ENCODE data around the gene ANTXR2.
A peak's percentile ranks its signal among the peaks of the same experiment; 100 is the strongest.

The ANTXR2 gene

DNA sequence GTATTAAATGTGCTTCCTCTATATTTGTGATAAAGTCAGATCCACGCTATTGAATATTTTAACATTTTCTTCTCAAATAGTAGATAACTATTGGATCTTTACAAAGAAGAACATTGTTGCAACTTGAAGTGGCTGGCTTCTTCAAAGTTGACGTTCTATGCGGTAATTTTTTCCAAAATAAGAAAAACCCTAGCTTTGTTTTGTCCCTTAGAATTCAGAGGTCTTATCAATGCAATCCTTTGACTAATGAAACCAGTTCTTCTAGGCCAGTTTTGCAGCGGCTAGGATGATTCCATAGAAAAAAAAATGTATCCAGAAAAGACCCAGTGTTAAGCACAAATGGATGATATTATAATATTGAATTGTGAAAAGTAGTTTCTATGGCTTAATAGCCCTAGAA, 89.6 kb downstream of the ANTXR2 start:
- DNase-seq (ENCODE audit: low read depth), result no peak

GRCh38 chr4:79982601-79983322, 90.3 kb downstream of the ANTXR2 start:
- DNase-seq (ENCODE audit: low read depth), result no peak

GRCh38 chr4:79980448-79980847, 92.6 kb downstream of the ANTXR2 start:
- DNase-seq (ENCODE audit: low read depth), result no peak

GRCh38 chr4:79979785-79980437, 93.1 kb downstream of the ANTXR2 start:
- no peak for DNase-seq (ENCODE audit: low read depth)

DNA sequence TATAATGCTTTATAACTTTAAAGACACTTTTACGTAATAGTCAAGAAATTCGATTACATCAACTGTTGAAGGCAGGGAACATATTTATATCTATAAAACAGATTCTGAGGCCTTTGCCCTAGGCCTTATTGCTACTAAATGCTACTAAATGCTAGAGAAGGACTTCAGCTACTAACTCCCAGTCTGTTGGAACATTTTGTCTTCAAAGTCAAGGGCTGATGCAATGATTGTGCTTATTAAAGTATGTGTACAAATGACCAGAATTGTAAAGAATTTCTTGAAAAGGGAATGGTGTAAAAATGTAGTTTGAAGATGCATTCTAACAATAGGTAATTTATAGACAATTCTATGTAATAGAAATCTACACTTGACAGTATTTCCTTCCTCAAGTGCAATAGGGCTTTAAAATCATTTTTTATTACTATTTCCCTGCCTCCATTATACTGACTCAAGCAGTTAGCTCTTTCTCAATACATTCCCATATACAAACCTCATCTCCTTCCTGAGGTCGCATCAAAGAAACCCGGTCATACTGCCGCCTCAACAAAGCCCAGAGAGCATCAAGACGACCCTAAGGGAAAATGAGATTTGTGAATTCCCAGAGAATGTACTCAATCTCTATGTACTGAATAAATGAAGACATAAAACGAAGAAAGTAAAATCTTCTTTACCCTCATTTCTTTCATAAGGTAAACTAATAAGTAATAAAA, 95.7 kb downstream of the ANTXR2 start:
- DNase-seq (ENCODE audit: low read depth), result no peak

- no peak for DNase-seq (ENCODE audit: low read depth)
Measured at GRCh38 chr4:79964400-79965211, 108.4 kb downstream of the ANTXR2 start.

GRCh38 chr4:79964020-79964399, 109.0 kb downstream of the ANTXR2 start:
- DNase-seq (ENCODE audit: low read depth), result no peak

GRCh38 chr4:79959652-79960051, 113.4 kb downstream of the ANTXR2 start:
- DNase-seq (ENCODE audit: low read depth), result no peak

GRCh38 chr4:79958466-79959264, 114.4 kb downstream of the ANTXR2 start:
- no peak for DNase-seq (ENCODE audit: low read depth)

DNA sequence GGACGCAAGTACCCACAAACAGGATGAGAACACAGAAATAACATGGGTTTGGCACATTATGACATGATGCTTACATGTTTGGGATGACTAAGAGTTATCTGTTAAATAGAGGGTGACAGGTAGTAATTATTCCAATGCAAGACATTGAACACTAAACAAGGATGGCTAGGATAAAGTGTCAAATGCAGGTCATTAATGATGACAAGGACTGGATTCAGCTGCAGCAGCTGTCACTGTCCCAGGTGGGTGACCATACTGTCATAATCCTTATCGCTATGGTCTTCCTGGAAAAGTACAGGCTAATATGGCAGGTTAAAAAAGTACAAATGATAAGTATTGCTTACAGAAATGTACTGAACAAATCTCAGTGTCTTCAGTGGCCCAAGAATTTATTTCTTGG, 123.9 kb downstream of the ANTXR2 start:
- DNase-seq (ENCODE audit: low read depth), result no peak

- DNase-seq (ENCODE audit: low read depth), result no peak
Measured at GRCh38 chr4:79948739-79949138, 124.3 kb downstream of the ANTXR2 start.

GRCh38 chr4:79948261-79948660, 124.8 kb downstream of the ANTXR2 start:
- no peak for DNase-seq (ENCODE audit: low read depth)

GRCh38 chr4:79947386-79947785, 125.6 kb downstream of the ANTXR2 start:
- DNase-seq (ENCODE audit: low read depth), result no peak

DNA sequence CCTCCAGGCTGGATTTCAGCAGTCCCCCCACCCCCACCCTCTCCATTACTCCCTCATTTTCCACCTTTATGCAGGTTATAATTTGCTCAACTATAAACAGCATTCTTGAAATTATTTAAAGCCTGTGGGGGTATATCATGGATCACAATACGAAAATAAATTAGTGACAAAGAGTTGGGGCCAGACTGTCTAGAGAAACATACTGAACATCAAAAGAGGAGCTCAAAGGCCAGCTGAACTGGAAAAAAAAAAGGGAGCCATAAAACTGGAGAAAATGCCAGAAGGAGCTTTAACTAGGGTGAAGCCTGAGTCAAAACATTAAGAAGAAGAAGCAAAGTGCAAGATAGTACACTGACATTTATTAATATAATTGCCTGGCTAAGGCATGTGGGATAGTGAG, 137.8 kb downstream of the ANTXR2 start:
- no peak for DNase-seq (ENCODE audit: low read depth)

DNA sequence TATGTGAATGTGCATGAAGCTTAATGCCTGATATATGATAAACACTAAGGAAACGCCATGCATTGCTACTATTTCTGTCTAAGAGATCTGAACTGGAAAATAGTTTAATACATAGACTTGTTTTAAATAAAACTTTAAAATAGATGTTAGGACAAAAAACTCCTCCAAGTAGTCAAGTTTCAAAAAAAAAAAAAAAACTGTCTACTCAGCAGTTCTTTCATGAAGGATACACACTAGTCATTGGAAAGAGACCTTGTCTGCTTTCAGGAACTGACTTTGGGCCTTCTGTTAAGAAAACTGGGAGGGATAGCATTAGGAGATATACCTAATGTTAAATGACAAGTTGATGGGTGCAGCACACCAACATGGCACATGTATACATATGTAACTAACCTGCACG, 138.4 kb downstream of the ANTXR2 start:
- DNase-seq (ENCODE audit: low read depth), result no peak

DNA sequence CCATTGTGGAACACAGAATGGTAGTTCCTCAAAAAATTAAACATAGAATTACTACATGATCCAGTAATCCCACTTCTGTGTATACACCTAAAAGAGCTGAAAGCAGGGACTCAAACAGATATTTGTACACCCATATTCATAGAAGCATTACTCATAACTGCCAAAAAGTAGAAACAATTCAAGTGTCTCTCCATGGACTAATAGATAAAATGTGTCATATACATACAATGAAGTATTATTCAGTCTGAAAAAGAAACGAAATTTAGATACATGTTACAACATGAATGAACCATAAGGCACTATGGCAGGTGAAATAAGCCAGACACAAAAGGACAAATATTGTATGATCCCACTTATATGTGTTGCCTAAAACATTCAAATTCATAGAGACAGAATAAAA, 145.1 kb downstream of the ANTXR2 start:
- no peak for DNase-seq (ENCODE audit: low read depth)

- no peak for DNase-seq (ENCODE audit: low read depth)
Measured at GRCh38 chr4:79923281-79923680, 149.7 kb downstream of the ANTXR2 start.

DNA sequence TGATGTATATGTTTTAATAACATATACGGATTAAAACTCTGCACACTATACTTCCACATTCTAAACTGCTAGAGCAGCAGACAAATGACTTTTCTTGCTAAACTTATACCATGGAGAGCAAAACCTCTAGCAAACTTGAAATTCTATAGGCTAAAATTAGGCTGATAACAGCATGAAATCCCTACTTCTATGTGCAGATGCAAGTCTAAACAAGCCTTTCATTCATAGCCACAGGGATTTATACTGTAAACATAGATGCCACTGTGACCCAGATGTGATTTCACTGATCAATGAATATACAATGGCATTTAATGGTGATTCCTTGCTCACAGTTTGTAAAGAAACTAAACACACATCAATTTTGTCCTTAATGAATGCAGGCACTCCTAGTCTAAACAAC, 151.0 kb downstream of the ANTXR2 start:
- no peak for DNase-seq (ENCODE audit: low read depth)

DNA sequence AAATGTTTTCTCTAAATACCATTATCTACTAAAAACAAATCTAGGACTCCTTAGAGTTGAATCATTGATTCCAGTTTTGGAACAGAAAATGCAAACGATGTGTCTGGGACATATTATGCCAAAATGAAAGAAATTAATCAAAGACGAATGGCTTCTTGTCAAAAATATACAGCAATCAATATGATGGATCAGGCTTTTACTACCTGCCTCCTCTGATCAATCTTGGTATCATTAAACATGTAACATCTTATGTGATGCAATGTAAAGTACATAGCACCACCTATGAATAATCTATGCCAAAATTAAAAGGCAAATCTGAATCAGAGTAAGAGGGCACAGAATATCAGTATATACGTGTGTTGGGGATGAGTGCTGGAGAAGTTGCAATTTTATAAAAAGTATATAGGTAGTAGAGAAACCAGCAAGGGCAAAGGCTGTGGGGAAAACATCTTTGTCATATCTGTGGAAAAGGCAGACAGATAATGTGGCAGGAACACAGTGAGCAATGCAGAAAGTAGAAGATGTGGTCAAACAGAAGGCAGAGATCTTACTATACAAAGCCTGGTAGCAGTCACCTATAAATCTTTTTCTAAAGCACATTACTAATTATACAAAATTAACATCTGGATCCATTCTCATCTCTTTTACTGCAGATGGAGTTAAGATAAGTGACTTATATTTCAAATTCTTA, 152.7 kb downstream of the ANTXR2 start:
- DNase-seq (ENCODE audit: low read depth), result no peak

DNA sequence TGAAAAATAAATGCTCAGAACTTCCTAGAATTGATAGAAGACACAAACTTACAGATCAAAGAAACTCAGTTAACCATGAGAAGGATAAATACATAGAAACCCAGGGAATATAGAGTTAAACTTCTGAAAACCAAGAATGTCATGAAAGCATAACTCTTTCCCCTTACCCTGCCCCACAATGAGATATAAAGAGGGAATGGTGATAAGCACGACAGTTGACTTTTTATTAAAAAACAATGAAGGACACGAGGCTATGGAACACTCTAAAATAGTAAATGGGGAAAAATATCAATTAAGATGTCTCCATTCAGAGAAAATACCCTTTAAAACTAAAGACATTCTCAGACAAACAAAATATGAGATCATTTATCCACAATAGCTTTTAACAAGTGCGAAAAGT, 154.7 kb downstream of the ANTXR2 start:
- DNase-seq (ENCODE audit: low read depth), result no peak

- peak; percentile 4 for DNase-seq (ENCODE audit: low read depth)
Measured at GRCh38 chr4:79917246-79917645, 155.8 kb downstream of the ANTXR2 start.

All from stimulated activated CD8-positive, alpha-beta memory T cell treated with anti-CD3 and anti-CD28 coated beads, Interleukin-12 subunit alpha, Interleukin-12 subunit beta, amount 100 ng/mL, for 1 hour (primary cell).